GM12878 (cell line): ENCODE measurements around the gene HMMR.

Experiments used
- CREB1 ChIP-seq: IDR thresholded peaks from 2 replicates; pipeline ENCODE4 v1.6.1; 2012; ENCODE audit warnings: low read depth, mild to moderate bottlenecking, inconsistent platforms
- HDAC2 ChIP-seq: fragments of 200-600 bp; sonication (generic); IDR thresholded peaks from 2 replicates; pipeline ENCODE4 v1.6.1; 2017
- POLR2AphosphoS5 ChIP-seq: IDR thresholded peaks from 2 replicates; pipeline ENCODE4 v1.6.1; 2011; ENCODE audit warnings: mild to moderate bottlenecking, low read length, inconsistent platforms
- SMAD1 ChIP-seq: fragments of 450-650 bp; IDR thresholded peaks from 2 replicates; pipeline ENCODE4 v1.6.1; 2018; ENCODE audit warnings: mild to moderate bottlenecking, low read depth; ENCODE audit not compliant: partially characterized antibody
- SUZ12 ChIP-seq: fragments of 200-600 bp; sonication (generic); IDR thresholded peaks from one replicate; pipeline ENCODE4 v1.6.1; 2018; ENCODE audit warnings: antibody characterized with exemption, mild to moderate bottlenecking; ENCODE audit not compliant: unreplicated experiment

GRCh38 chr5:163433271-163433670, 27.2 kb upstream of the HMMR start:
- TF ChIP-seq POLR2AphosphoS5: no peak
- no peak for TF ChIP-seq SUZ12
- TF ChIP-seq HDAC2: no peak
- TF ChIP-seq CREB1: no peak
- no peak for TF ChIP-seq SMAD1
